ENCODE results near the gene PACS2.
A peak's percentile ranks its signal among the peaks of the same experiment; 100 is the strongest.
"Not testable (repeated sequence)": the region's sequence is repeated elsewhere in the genome, so short reads cannot be mapped to it uniquely, and the experiment has no call there.

Gene PACS2

GRCh38 chr14:105290621-105291346 lies 23.8 kb upstream of the PACS2 start:
- DNase-seq: peak; percentile 20

- DNase-seq: no peak
These were observed 21.5 kb upstream of the PACS2 start for GRCh38 chr14:105292826-105293711.

GRCh38 chr14:105294142-105294597 lies 20.4 kb upstream of the PACS2 start:
- DNase-seq: peak; percentile 77

GRCh38 chr14:105297311-105297710 lies 17.2 kb upstream of the PACS2 start:
- DNase-seq: not testable (repeated sequence)

- peak; percentile 76 for DNase-seq
These were observed 14.7 kb upstream of the PACS2 start for GRCh38 chr14:105299654-105300541.

GRCh38 chr14:105300542-105301102 lies 13.9 kb upstream of the PACS2 start, which contains the start of gene BRF1:
TSS of gene BRF1 (minus strand) at chr14:105301001. CDS start at chr14:105300629, 372 bp downstream.
- DNase-seq: no peak

GRCh38 chr14:105301103-105301914 lies 13.2 kb upstream of the PACS2 start:
- peak; percentile 95 for DNase-seq

- DNase-seq: not testable (repeated sequence)
These were observed 12.7 kb upstream of the PACS2 start for GRCh38 chr14:105301915-105302249.

GRCh38 chr14:105303949-105304348 lies 10.6 kb upstream of the PACS2 start:
- no peak for DNase-seq

GRCh38 chr14:105304565-105304964 lies 10.0 kb upstream of the PACS2 start:
- DNase-seq: no peak

- no peak for DNase-seq
These were observed 9.2 kb upstream of the PACS2 start for GRCh38 chr14:105305345-105305744.

- no peak for DNase-seq
These were observed 8.8 kb upstream of the PACS2 start for GRCh38 chr14:105305791-105306190.

GRCh38 chr14:105307052-105307727 lies 7.4 kb upstream of the PACS2 start:
- DNase-seq: no peak

- DNase-seq: no peak
These were observed 5.2 kb upstream of the PACS2 start for GRCh38 chr14:105309371-105309770.

- no peak for DNase-seq
These were observed 2.7 kb upstream of the PACS2 start for GRCh38 chr14:105311838-105312237.

GRCh38 chr14:105312973-105313372 lies 1.6 kb upstream of the PACS2 start:
- no peak for DNase-seq

- no peak for DNase-seq
These were observed 914 bp upstream of the PACS2 start for GRCh38 chr14:105313381-105314286.

- peak; percentile 53 for DNase-seq
These were observed 718 bp downstream of the PACS2 start for GRCh38 chr14:105315211-105315721.

- no peak for DNase-seq
These were observed 1.5 kb downstream of the PACS2 start for GRCh38 chr14:105315941-105316576.

Data from retina (tissue), 1 donor.